ENCODE results near the gene TOX3. TPM values are rescaled to one million over a fixed set of nuclear protein-coding genes. Genes with fewer than 3 reads are reported as not detected.

The TOX3 gene
- total and polyA plus RNA-seq, 4 donors: 1.6 to 5.3 (median 2.0) TPM

- no peak for TF ChIP-seq CTCF (IDR thresholded peaks at IDR 0.05; ENCODE audit: control extremely low read depth, extremely low read depth)
- Histone ChIP-seq H3K9ac (ENCODE audit: insufficient read depth in 1 of 2, low read length in 2 of 2) (no peak overlapping the region), H3K4me3 (no peak overlapping the region), H3K36me3 (ENCODE audit: control insufficient read depth in 4 of 4, insufficient read depth in 4 of 4, low read length in 4 of 4) (no peaks in the 10 kb centered on the region), H3K27ac (ENCODE audit: low read depth in 1 of 2, low read length in 1 of 2) (no peak overlapping the region), H3K9me3 (ENCODE audit: control insufficient read depth in 4 of 4, insufficient read depth in 3 of 4, low read length in 3 of 4) (no peaks in the 10 kb centered on the region), H3K4me1 (ENCODE audit: control insufficient read depth in 5 of 5, insufficient read depth in 5 of 5, low read length in 5 of 5) (no peaks in the 10 kb centered on the region), H3K27me3 (ENCODE audit: control insufficient read depth in 3 of 3, insufficient read depth in 3 of 3, low read length in 2 of 3) (no peaks in the 10 kb centered on the region)
- no peak for DNase-seq
- no peak for ATAC-seq (ENCODE audit: insufficient read depth, low FRiP score)
- 70 to 73% methylated on average over 3 of the region's 3 CpGs for WGBS, 2 donors
Observed at GRCh38 chr16:52411011-52411410, 135.9 kb downstream of the TOX3 start.

- ATAC-seq (ENCODE audit: insufficient read depth, low FRiP score): peak; percentile 44
- H3K27ac ChIP-seq (ENCODE audit: low read depth in 1 of 2, low read length in 1 of 2): no peak overlapping the region
- 76 to 85% methylated on average over 1 of the region's 1 CpG for WGBS, 2 donors
- peak in 1 of 3 donors; percentile 26 for DNase-seq
- no peak for TF ChIP-seq CTCF (IDR thresholded peaks at IDR 0.05; ENCODE audit: control extremely low read depth, extremely low read depth)
- no peaks in the 10 kb centered on the region for H3K36me3 ChIP-seq (ENCODE audit: control insufficient read depth in 4 of 4, insufficient read depth in 4 of 4, low read length in 4 of 4)
- H3K9ac ChIP-seq (ENCODE audit: insufficient read depth in 1 of 2, low read length in 2 of 2): no peak overlapping the region
- no peaks in the 10 kb centered on the region for H3K9me3 ChIP-seq (ENCODE audit: control insufficient read depth in 4 of 4, insufficient read depth in 3 of 4, low read length in 3 of 4)
- H3K4me3 ChIP-seq: no peak overlapping the region
- no peaks in the 10 kb centered on the region for H3K27me3 ChIP-seq (ENCODE audit: control insufficient read depth in 3 of 3, insufficient read depth in 3 of 3, low read length in 2 of 3)
- peaks cover 0 to 3% (median 0%) of the 10 kb centered on the region in 5 donors for H3K4me1 ChIP-seq (ENCODE audit: control insufficient read depth in 5 of 5, insufficient read depth in 5 of 5, low read length in 5 of 5)
Observed at GRCh38 chr16:52408191-52408845, 138.6 kb downstream of the TOX3 start.

GRCh38 chr16:52407778-52408177 lies 139.2 kb downstream of the TOX3 start:
- peaks cover 0 to 3% (median 0%) of the 10 kb centered on the region in 5 donors for H3K4me1 ChIP-seq (ENCODE audit: control insufficient read depth in 5 of 5, insufficient read depth in 5 of 5, low read length in 5 of 5)
- no peak for TF ChIP-seq CTCF (IDR thresholded peaks at IDR 0.05; ENCODE audit: control extremely low read depth, extremely low read depth)
- WGBS, 2 donors: 20 to 30% methylated on average over 1 of the region's 1 CpG
- no peak overlapping the region for H3K27ac ChIP-seq (ENCODE audit: low read depth in 1 of 2, low read length in 1 of 2)
- ATAC-seq (ENCODE audit: insufficient read depth, low FRiP score) (peak; percentile 74), DNase-seq (peak in 2 of 3 donors; percentile 23 to 49)
- no peaks in the 10 kb centered on the region for H3K9me3 ChIP-seq (ENCODE audit: control insufficient read depth in 4 of 4, insufficient read depth in 3 of 4, low read length in 3 of 4)
- no peaks in the 10 kb centered on the region for H3K36me3 ChIP-seq (ENCODE audit: control insufficient read depth in 4 of 4, insufficient read depth in 4 of 4, low read length in 4 of 4)
- no peak overlapping the region for H3K9ac ChIP-seq (ENCODE audit: insufficient read depth in 1 of 2, low read length in 2 of 2)
- no peak overlapping the region for H3K4me3 ChIP-seq
- H3K27me3 ChIP-seq (ENCODE audit: control insufficient read depth in 3 of 3, insufficient read depth in 3 of 3, low read length in 2 of 3): no peaks in the 10 kb centered on the region

- no peak for TF ChIP-seq CTCF (IDR thresholded peaks at IDR 0.05; ENCODE audit: control extremely low read depth, extremely low read depth)
Observed at GRCh38 chr16:52405441-52405840, 141.5 kb downstream of the TOX3 start.

More at GRCh38 chr16:52405441-52405840, 141.5 kb downstream of the TOX3 start:
- no peak overlapping the region for H3K27ac ChIP-seq (ENCODE audit: low read depth in 1 of 2, low read length in 1 of 2)
- peaks cover 0 to 3% (median 0%) of the 10 kb centered on the region in 5 donors for H3K4me1 ChIP-seq (ENCODE audit: control insufficient read depth in 5 of 5, insufficient read depth in 5 of 5, low read length in 5 of 5)
- H3K9ac ChIP-seq (ENCODE audit: insufficient read depth in 1 of 2, low read length in 2 of 2): no peak overlapping the region
- H3K4me3 ChIP-seq: no peak overlapping the region
- WGBS, 2 donors: 77 to 94% methylated on average over 1 of the region's 1 CpG
- DNase-seq: no peak
- no peaks in the 10 kb centered on the region for H3K36me3 ChIP-seq (ENCODE audit: control insufficient read depth in 4 of 4, insufficient read depth in 4 of 4, low read length in 4 of 4)
- ATAC-seq (ENCODE audit: insufficient read depth, low FRiP score): no peak
- no peaks in the 10 kb centered on the region for H3K9me3 ChIP-seq (ENCODE audit: control insufficient read depth in 4 of 4, insufficient read depth in 3 of 4, low read length in 3 of 4)
- H3K27me3 ChIP-seq (ENCODE audit: control insufficient read depth in 3 of 3, insufficient read depth in 3 of 3, low read length in 2 of 3): no peaks in the 10 kb centered on the region

Data from lung (tissue), 12 donors.